Measurements from ENCODE around the gene IL36B. TPM values are rescaled to one million over a fixed set of nuclear protein-coding genes. Genes with fewer than 3 reads are reported as not detected.

Gene IL36B
- total and polyA plus RNA-seq, 2 experiments from 2014 or later, result not detected

- Histone ChIP-seq H3K4me3 (no peak overlapping the region), H3K9me3 (ENCODE audit: low read depth) (no peaks in the 10 kb centered on the region), H3K27ac (no peak overlapping the region), H3K27me3 (no peaks in the 10 kb centered on the region), H3K36me3 (no peaks in the 10 kb centered on the region), H3K4me1 (ENCODE audit: low read depth) (no peaks in the 10 kb centered on the region)
- no peak for TF ChIP-seq CTCF (IDR thresholded peaks at IDR 0.05; ENCODE audit: low read depth, low read length)
- DNase-seq (ENCODE audit: low read depth in 1 of 2, low spot score in 1 of 2), result no peak
Measured at GRCh38 chr2:113061896-113062770, 9.5 kb upstream of the IL36B start.

GRCh38 chr2:113061241-113061640 lies 8.6 kb upstream of the IL36B start:
- no peaks in the 10 kb centered on the region for H3K9me3 ChIP-seq (ENCODE audit: low read depth)
- no peaks in the 10 kb centered on the region for H3K36me3 ChIP-seq
- no peak overlapping the region for H3K4me3 ChIP-seq
- no peak for DNase-seq (ENCODE audit: low read depth in 1 of 2, low spot score in 1 of 2)
- H3K4me1 ChIP-seq (ENCODE audit: low read depth), result no peaks in the 10 kb centered on the region
- no peak for TF ChIP-seq CTCF (IDR thresholded peaks at IDR 0.05; ENCODE audit: low read depth, low read length)
- H3K27ac ChIP-seq, result no peak overlapping the region
- no peaks in the 10 kb centered on the region for H3K27me3 ChIP-seq

GRCh38 chr2:113060796-113061195 lies 8.1 kb upstream of the IL36B start:
- H3K4me3 ChIP-seq, result no peak overlapping the region
- DNase-seq (ENCODE audit: low read depth in 1 of 2, low spot score in 1 of 2), result no peak
- no peaks in the 10 kb centered on the region for H3K27me3 ChIP-seq
- no peaks in the 10 kb centered on the region for H3K9me3 ChIP-seq (ENCODE audit: low read depth)
- no peaks in the 10 kb centered on the region for H3K4me1 ChIP-seq (ENCODE audit: low read depth)
- no peak for TF ChIP-seq CTCF (IDR thresholded peaks at IDR 0.05; ENCODE audit: low read depth, low read length)
- H3K36me3 ChIP-seq, result no peaks in the 10 kb centered on the region
- H3K27ac ChIP-seq, result no peak overlapping the region

GRCh38 chr2:113060396-113060795 lies 7.7 kb upstream of the IL36B start:
- TF ChIP-seq CTCF (IDR thresholded peaks at IDR 0.05; ENCODE audit: low read depth, low read length), result no peak
- Histone ChIP-seq H3K36me3 (no peaks in the 10 kb centered on the region), H3K9me3 (ENCODE audit: low read depth) (no peaks in the 10 kb centered on the region), H3K4me1 (ENCODE audit: low read depth) (no peaks in the 10 kb centered on the region), H3K27me3 (no peaks in the 10 kb centered on the region), H3K4me3 (no peak overlapping the region), H3K27ac (no peak overlapping the region)
- peak in 1 of 2 donors; percentile 17 for DNase-seq (ENCODE audit: low read depth in 1 of 2, low spot score in 1 of 2)

- no peaks in the 10 kb centered on the region for H3K4me1 ChIP-seq (ENCODE audit: low read depth)
- DNase-seq (ENCODE audit: low read depth in 1 of 2, low spot score in 1 of 2), result no peak
- no peak for TF ChIP-seq CTCF (IDR thresholded peaks at IDR 0.05; ENCODE audit: low read depth, low read length)
- H3K9me3 ChIP-seq (ENCODE audit: low read depth), result no peaks in the 10 kb centered on the region
- no peaks in the 10 kb centered on the region for H3K27me3 ChIP-seq
- no peak within 1 kb of the TSS for H3K4me3 ChIP-seq
- H3K27ac ChIP-seq, result no peak within 1 kb of the TSS
- no peaks in the 10 kb centered on the region for H3K36me3 ChIP-seq
Measured at GRCh38 chr2:113058998-113059960, 6.6 kb upstream of the IL36B start, which contains the start of gene IL36RN. TSS of gene IL36RN (plus strand) at chr2:113059198. CDS start at chr2:113059439, 241 bp downstream.
